SH-SY5Y (cell line): Measurements from ENCODE around the gene TUBD1.

ENCODE experiments used
- GATA2 ChIP-seq: IDR thresholded peaks from 2 replicates; pipeline ENCODE4 v1.6.1; 2011; ENCODE audit warnings: mild to moderate bottlenecking, low read depth, low read length
- GATA3 ChIP-seq: IDR thresholded peaks from 2 replicates; pipeline ENCODE4 v1.6.1; 2011; ENCODE audit warnings: low read depth, mild to moderate bottlenecking, low read length, moderate library complexity

The TUBD1 gene

GRCh38 chr17:59851439-59852375, 41.0 kb downstream of the TUBD1 start:
- no peak for TF ChIP-seq GATA3
- TF ChIP-seq GATA2: no peak

- TF ChIP-seq GATA2: no peak
- no peak for TF ChIP-seq GATA3
These were observed 44.0 kb downstream of the TUBD1 start for GRCh38 chr17:59848778-59849177.

- TF ChIP-seq GATA2 (no peak), GATA3 (no peak)
These were observed 44.4 kb downstream of the TUBD1 start for GRCh38 chr17:59848385-59848668.

DNA sequence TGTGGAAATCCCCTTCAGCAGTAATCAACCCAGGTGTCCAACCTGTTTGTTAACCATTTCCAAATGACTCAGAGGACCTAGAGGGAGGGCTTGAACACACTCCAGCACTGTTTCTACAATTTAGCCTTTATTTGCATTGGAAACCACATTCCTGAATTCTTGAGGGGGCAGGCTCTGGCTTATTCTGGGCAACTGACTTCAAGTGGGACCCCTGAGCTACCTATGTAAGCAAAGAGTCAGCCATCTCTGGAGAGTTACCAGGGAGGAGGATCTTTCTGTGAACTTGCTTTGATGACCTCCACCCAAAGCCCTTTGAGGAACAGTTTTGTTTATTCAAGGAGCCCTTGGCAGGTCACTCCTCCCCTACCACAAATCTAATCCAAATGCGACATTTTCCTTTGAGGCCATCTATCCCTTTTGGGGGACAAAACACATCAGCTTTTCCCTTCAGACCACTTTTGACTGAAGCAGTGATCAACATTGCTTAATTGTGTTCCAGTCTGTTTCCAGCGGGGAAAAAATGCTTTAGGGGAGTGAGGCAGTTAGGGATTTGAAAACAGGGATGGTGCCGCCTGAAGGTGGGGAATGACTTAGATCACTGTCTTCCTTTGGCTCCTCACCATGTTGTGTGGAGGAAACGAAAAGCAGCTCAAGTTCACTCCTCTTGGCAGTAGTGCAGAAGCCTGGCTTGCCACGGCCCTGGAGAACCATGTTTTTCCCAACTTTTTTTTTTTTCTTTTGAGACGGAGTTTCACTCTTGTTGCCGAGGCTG, 46.2 kb downstream of the TUBD1 start:
- no peak for TF ChIP-seq GATA2
- no peak for TF ChIP-seq GATA3

GRCh38 chr17:59845595-59846393, 46.9 kb downstream of the TUBD1 start:
- no peak for TF ChIP-seq GATA3
- no peak for TF ChIP-seq GATA2

- TF ChIP-seq GATA2 (no peak), GATA3 (no peak)
These were observed 47.7 kb downstream of the TUBD1 start for GRCh38 chr17:59844884-59845594.

DNA sequence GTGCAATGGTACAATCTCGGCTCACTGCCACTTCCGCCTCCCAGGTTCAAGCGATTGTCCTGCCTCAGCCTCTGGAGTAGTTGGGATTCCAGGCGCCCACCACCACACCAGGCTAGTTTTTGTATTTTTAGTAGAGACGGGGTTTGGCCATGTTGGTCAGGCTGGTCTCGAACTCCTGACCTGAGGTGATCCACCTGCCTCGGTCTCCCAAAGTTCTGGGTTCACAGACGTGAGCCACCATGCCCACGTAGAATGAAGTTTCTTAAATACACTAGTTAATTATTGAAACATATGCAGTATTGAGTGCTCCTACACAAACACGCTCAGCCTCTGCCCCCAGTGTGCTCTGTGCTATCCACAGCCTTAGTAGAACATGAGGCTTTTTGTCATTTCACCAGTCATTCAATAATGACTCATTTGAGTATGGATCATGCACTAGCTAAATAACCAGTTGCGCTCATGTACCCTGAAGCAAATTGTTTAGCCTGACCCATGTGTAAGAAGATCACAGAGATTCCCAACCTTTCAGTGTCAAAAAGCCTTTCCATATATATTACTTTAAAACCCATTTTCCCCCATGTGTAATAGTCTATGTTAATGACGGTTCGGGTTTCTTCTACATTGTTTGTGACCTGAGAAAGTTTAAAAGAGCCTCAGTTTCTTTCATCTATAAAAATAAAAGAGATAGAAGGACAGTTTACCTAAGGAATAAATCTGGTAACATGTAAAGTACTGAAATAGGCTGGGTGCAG, 49.7 kb downstream of the TUBD1 start:
- TF ChIP-seq GATA3: no peak
- TF ChIP-seq GATA2: no peak

DNA sequence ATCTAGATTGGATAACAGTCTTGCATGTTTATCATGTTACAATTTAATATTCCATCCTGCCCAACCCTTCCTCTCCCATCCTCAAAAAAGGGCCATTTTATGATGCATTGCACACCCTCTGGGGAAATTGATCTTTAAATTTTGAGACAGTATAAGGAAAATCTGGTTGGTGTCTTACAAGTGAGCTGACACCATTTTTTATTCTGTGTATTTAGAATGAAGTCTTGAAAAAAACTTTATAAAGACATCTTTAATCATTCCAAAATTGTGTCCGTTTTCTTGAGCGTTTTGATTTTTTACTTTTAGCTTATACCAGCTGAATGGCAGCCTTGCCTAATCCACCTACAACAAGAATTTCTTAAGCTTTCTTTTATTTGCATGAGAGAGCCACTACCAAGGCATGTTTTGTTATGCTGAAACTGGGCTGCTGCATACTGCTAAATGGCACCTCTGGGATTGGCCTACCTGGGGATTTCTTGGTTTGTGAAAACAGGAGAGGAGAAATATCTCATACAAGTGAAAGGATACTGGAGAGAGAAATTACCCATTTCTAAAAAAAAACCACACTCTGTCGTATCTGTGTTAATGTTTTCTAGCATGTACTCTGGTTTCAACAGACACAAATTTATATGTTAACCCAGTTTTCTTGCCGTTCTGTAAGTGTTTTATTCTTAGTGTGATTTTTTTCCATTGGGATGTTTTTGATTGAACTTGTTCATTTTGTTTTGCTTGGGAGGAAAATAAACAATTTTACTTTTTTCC, 52.2 kb downstream of the TUBD1 start:
- TF ChIP-seq GATA2: no peak

- no peak for TF ChIP-seq GATA2
- no peak for TF ChIP-seq GATA3
These were observed 53.0 kb downstream of the TUBD1 start for GRCh38 chr17:59839651-59840328.

- TF ChIP-seq GATA2 (no peak), GATA3 (no peak)
These were observed 54.5 kb downstream of the TUBD1 start for GRCh38 chr17:59838052-59838916.
